Activated naive CD4-positive, alpha-beta T cell treated with Interleukin-2 at 50 U/mL for 16 hours (primary cell): Measurements from ENCODE around the gene DMBT1.
"Not testable (repeated sequence)": the region's sequence is repeated elsewhere in the genome, so short reads cannot be mapped to it uniquely, and the experiment has no call there.

Experiments
- DNase-seq: peaks from one replicate; pipeline ENCODE4 v3.0.0-alpha.2; 2020

Gene DMBT1

GRCh38 chr10:122549636-122550035 lies 10.9 kb upstream of the DMBT1 start:
- no peak for DNase-seq

GRCh38 chr10:122550427-122550826 lies 10.1 kb upstream of the DMBT1 start:
- DNase-seq: no peak

- DNase-seq: no peak
These were observed 9.6 kb upstream of the DMBT1 start for GRCh38 chr10:122550983-122551382.

GRCh38 chr10:122551450-122551849 lies 9.1 kb upstream of the DMBT1 start:
- DNase-seq: peak; percentile 56

DNA sequence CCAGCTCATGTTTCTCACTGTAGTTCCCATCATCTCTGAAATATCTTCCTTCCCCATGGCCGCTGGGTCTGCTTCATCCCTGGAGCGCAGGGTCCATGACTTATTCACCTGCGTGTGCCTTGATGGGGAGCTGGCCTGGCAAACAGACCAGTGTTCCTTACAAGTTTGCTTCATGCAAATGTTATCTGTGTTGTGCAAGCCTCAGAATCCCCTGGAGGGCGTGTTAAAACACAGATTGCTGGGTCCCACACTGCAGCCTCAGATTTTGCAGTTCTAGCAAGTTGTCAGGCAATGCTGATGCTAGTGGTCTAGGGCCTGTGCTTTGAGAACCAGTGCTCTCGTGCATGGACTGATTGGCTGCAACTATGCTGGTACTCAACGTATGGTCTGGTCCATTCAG lies 7.2 kb upstream of the DMBT1 start:
- no peak for DNase-seq

DNA sequence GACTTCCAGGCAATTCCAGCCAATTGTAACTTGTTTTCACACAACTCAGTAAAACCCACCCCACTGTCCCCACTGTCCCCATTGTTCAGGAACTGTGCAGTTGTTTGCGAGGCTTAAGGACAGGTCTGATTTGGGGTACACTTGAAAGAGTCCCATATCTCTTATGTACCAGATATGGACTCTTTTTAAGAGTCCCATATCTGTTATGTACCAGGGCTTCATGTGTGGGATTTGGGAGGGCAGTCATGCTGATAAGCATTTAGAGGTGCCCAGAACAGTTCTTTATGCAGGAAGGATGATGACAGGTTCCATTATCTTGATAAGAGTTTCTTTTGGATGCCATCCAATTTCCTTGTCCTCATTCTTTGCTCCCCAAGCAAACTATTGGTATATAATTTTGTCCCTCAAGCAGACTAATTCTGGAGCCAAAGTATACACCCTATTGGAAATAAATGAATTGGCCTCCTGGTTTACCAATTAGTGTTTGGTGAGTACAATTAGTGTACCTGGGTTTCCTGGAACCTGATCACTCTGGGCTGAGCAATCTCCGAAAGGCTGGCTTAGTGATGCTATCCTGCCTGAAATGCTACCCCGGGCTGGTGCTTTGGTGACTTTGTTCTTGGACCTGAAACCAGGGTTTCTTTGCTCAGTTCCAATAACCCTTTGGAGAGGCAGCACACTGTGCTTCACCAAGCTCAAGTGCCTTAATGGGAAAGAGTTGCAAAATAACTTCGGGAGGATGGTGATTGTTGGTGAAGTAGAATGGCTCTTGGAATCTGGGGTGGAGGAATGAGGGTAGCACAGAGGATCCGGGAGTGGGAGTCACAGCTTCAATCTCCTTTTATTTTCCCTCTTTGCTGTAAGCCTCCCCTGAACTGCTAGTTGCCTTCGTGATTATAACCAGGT lies 6.2 kb upstream of the DMBT1 start:
- no peak for DNase-seq

GRCh38 chr10:122555442-122555841 lies 5.1 kb upstream of the DMBT1 start:
- DNase-seq: no peak

- no peak for DNase-seq
These were observed 3.0 kb upstream of the DMBT1 start for GRCh38 chr10:122557516-122557915.

DNA sequence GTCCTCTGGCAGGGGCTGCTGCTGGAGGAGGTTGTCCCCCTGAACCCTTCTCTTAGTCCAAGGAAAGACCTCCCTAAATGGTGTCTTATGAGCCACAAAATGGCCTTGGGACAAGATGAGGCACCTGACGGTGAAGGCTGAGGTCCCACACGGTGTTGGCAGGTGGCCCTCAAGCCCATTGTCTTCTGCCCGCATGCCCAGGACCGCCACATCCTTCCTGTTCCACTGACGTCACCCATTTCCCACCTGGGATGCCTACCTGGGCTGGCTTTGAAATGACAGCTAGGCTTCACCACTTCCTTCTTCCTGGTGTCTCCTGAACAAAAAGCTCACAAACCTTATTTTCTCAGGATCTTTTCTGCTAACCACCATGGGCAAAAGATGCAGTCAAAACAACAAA lies 2.1 kb upstream of the DMBT1 start:
- DNase-seq: no peak

DNA sequence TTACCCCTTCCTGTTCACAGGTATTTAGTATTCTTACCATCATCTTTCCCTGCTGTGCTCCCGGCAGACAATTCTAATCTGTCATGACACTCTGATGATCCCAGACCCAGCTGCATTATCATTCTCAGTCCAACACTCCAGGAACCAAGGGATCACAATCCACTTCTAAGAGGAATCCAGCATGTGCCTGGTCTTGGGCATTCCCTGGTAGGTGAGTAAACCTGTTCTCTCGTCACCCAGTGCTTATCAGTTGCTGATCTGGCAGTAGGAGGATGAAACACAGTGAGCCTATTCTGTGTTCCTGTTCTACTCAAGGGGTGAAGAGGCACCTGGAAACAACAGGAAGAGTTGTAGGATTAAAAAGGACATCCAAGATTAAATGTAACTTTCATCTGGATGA lies 1.3 kb upstream of the DMBT1 start:
- no peak for DNase-seq

GRCh38 chr10:122561212-122561611 lies 658 bp downstream of the DMBT1 start:
- no peak for DNase-seq

GRCh38 chr10:122561792-122562191 lies 1.2 kb downstream of the DMBT1 start:
- DNase-seq: no peak

- DNase-seq: no peak
These were observed 4.4 kb downstream of the DMBT1 start for GRCh38 chr10:122564980-122565379.

GRCh38 chr10:122565766-122566206 lies 5.2 kb downstream of the DMBT1 start:
- DNase-seq: peak; percentile 74

DNA sequence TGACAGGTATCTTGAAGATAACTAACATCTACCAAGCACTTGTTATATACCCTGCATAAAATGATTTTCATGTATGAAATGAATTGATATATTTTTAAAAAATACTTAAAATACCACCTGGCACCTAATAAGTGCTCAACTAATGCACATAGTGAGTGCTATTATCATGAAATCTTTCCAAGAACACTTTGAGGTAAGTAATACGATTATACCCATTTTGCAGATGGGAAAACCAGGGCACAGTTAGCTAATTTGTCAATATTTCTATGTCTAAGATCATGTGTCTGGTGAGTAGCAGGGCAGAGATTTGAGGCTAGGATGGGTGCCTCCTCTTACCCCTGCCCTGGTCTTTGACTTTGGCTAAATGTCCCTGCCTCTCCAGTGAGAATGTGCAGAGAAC lies 6.1 kb downstream of the DMBT1 start:
- no peak for DNase-seq

- peak; percentile 34 for DNase-seq
These were observed 6.6 kb downstream of the DMBT1 start for GRCh38 chr10:122567056-122567660.

- DNase-seq: no peak
These were observed 8.0 kb downstream of the DMBT1 start for GRCh38 chr10:122568551-122568950.

GRCh38 chr10:122570920-122571319 lies 10.4 kb downstream of the DMBT1 start:
- no peak for DNase-seq

GRCh38 chr10:122571892-122572291 lies 11.3 kb downstream of the DMBT1 start:
- DNase-seq: no peak

- DNase-seq: no peak
These were observed 15.2 kb downstream of the DMBT1 start for GRCh38 chr10:122575776-122576175.

DNA sequence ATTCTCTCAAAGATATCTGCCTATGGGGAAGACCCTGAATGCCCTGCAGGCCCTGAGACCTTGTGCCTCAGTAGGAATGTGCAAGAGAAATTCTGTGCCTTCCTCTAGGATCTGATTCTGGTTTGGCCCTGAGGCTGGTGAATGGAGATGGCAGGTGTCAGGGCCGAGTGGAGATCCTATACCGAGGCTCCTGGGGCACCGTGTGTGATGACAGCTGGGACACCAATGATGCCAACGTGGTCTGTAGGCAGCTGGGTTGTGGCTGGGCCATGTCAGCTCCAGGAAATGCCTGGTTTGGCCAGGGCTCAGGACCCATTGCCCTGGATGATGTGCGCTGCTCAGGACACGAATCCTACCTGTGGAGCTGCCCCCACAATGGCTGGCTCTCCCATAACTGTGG lies 15.7 kb downstream of the DMBT1 start:
- DNase-seq: no peak

DNA sequence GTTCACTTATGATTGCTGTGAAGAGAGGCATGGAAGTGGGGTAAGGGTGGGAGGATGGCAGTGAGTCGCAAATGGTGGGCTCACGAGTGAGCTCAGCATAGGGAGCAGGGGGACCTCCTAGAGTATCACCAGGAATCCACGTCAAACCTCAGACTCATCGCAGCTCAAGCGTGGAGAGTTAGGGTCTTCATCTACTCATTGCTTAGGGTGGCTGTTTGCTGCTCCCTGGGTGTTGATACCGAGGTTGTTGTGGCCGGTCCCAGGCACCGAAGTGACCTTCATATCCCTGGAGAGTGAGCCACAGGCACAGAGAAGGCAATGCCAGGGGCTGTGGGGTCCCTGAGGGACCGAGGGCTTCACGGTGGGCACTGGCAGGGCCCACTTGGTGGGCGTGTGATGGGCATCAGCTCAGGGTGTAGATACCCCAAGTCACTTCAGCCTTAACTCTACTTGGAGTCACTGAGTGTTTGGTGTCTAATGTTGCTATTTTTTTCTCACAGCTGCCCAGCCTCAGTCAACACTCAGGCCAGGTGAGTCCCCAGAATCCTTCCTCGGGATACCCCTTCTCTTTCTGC lies 16.8 kb downstream of the DMBT1 start:
- DNase-seq: no peak

- not testable (repeated sequence) for DNase-seq
These were observed 25.5 kb downstream of the DMBT1 start for GRCh38 chr10:122586070-122586469.
